NCI-H226 (cell line): Measurements from ENCODE around the gene DHPS.

Source experiments
- DNase-seq: peaks from one replicate; pipeline ENCODE4 v3.0.0-alpha.2; 2015

DHPS gene

DNA sequence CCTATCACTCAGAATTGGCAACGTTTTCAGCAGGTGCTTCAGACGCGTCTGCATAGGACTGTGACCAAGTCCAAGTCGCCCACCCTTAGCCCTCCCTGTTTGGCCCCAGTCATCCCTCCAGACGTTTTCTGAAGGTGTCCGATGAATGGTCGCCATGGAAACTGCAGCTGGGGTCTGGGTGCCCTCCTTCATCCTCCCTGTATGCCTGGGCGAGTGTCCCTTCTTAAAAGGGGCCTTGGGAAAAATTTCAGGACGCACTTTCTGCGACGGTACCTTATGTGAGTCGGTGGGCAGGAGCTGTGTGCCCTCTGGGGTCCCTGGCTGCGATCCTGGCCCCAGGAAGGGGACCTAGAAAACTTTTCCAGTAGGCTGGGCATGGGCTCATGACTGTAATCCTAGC lies 40.2 kb downstream of the DHPS start:
- DNase-seq: no peak

- no peak for DNase-seq
Measured at GRCh38 chr19:12639901-12640613, 41.6 kb downstream of the DHPS start.

DNA sequence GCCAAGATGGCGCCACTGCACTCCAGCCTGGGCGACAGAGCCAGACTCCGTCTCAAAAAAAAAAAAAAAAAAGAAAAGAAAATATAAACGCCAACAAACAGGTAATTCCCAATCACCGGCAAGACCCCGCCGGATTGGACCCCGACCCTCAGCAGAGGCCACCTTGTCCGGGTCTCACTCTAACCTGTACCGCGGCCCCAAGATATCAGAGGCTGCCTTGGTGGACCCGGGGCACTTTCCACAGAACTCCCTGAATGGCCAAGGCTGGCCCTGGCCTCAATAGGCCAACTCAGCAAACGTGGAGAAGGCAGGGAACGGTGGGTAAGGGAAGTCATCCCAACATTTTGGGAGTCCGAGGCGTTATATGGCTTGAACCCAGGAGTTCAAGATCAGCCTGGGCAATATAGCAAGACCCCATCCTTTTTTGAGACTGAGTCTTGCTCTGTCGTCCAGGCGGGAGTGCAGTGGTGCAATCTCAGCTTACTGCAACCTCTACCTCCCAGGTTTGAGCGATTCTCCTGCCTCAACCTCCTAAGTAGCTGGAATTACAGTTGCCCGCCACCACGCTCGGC lies 43.0 kb downstream of the DHPS start:
- DNase-seq: no peak

DNA sequence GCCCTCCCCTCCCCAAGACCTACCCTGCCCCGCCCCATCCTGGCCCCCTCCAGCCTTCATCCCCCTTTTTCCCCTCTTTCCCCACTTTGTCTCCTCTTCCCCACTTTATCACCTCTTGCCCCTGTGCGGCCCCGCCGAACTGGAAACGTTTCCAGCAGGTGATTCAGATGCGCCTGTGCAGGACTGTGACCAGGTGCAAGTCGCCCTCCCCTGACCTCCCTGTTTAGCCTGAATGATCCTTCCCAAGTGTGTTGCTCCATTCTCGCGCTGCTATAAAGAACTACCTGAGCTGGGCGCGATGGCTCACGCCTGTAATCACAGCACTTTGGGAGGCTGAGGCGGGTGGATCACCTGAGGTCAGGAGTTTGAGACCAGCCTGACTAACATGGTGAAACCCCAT lies 45.0 kb downstream of the DHPS start:
- no peak for DNase-seq

GRCh38 chr19:12629215-12629614 lies 52.5 kb downstream of the DHPS start:
- DNase-seq: no peak

DNA sequence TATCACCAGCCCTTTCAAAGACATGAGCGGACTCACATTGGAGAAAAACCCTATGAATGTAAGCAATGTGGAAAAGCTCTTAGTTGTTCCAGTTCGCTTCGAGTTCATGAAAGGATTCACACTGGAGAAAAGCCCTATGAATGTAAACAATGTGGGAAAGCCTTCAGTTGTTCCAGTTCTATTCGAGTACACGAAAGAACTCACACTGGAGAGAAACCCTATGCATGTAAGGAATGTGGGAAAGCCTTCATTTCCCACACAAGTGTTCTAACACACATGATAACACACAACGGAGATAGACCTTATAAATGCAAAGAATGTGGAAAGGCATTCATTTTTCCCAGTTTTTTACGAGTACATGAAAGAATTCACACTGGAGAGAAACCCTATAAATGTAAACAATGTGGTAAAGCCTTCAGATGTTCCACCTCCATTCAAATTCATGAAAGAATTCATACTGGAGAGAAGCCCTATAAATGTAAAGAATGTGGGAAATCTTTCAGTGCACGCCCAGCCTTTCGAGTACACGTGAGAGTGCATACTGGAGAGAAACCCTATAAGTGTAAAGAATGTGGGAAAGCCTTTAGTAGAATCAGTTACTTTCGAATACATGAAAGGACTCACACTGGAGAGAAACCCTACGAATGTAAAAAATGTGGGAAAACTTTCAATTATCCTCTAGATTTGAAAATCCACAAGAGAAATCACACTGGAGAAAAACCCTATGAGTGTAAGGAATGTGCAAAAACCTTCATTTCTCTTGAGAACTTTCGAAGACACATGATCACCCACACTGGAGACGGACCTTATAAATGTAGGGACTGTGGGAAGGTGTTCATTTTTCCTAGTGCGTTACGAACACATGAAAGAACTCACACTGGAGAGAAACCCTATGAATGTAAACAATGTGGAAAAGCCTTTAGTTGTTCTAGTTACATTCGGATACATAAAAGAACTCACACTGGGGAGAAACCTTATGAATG lies 53.3 kb downstream of the DHPS start:
- no peak for DNase-seq

DNA sequence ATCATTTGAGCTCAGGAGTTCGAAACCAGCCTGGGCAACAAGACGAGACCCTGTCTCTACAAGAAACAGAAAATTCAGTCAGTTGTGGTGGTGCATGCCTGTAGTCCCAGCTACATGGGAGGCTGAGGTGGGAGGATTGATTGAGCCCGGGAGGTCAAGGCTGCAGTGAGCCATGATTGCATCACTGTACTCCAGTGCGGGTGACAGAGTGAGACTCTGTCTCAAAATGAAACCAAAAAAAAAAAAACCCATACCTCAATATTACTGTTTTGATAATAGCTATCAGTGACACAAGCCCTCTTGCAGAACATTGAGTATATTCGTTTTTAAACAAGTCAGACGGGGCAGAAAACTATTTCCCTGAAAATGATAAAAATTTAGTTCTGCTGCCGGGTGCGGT lies 54.7 kb downstream of the DHPS start:
- no peak for DNase-seq
